HepG2 (cell line): ENCODE measurements around the gene NCOA1. TPM values are rescaled to one million over a fixed set of nuclear protein-coding genes. Genes with fewer than 3 reads are reported as not detected.

ENCODE experiments used
- ATAC-seq: fragments of 200-7000 bp; cut with Tn5 transposase; 3 replicates; pipeline ENCODE4 v1.9.1; 2020; ENCODE audit warnings: mild to moderate bottlenecking, moderate library complexity
- BruUV-seq: library from RNA; stranded (reverse); fragments of 400-500 nt; replicated peaks from 2 replicates; lab custom pipeline; 2021; lab: Mats Ljungman, UMichigan
- CTCF ChIA-PET: fragments of 300-600 bp; formaldehyde crosslinking; extraction: SDS; loops from one replicate; lab custom pipeline; 2021; ENCODE audit warnings: low total read pairs, inconsistent platforms, low intra/inter-chr PET ratio; lab: Yijun Ruan, JAX
- POLR2A ChIA-PET: fragments of 350-600 bp; sonication (Branson Sonifier 250); formaldehyde crosslinking; loops from one replicate; lab custom pipeline; 2020; ENCODE audit warnings: antibody characterized with exemption, inconsistent platforms; lab: Yijun Ruan, JAX
- DNase-seq: peaks from one replicate; pipeline ENCODE4 v3.0.0-alpha.2; 2015; ENCODE audit warnings: low spot score
- FAIRE-seq: peaks from 3 replicates; lab custom pipeline; 2011; peaks lifted over from hg19 to GRCh38; lab: Jason Lieb, UNC
- H2AFZ ChIP-seq: one replicate; pipeline ENCODE4 v1.6.1; 2011; ENCODE audit warnings: low read length, inconsistent platforms
- H3K27ac ChIP-seq: fragments of 300-600 bp; 3 replicates; pipeline ENCODE4 v1.8.0; 2011; ENCODE audit warnings: mixed run types, mild to moderate bottlenecking, mixed read lengths, low read length, inconsistent platforms; ENCODE audit not compliant: insufficient read depth; ENCODE audit errors: extremely low read length
- H3K27me3 ChIP-seq, 2 experiments: fragments of 200-600 bp in 1 of 2; 2 replicates in 1 of 2; 3 replicates in 1 of 2; pipeline versions ENCODE4 v1.6.0 to v1.8.0; 2011; ENCODE audit warnings: low read length in 2 of 2, mild to moderate bottlenecking in 2 of 2, moderate library complexity in 2 of 2, inconsistent platforms in 1 of 2; ENCODE audit not compliant: insufficient read depth in 2 of 2, control insufficient read depth in 1 of 2
- H3K36me3 ChIP-seq, 2 experiments: fragments of 200-600 bp in 1 of 2; replicated peaks in 1 of 2; 2 replicates in 1 of 2; 3 replicates in 1 of 2; pipeline versions ENCODE4 v1.5.1 to v1.8.0; 2011; ENCODE audit warnings: low read length in 2 of 2, inconsistent platforms in 1 of 2; ENCODE audit not compliant: insufficient read depth in 2 of 2, control insufficient read depth in 1 of 2
- H3K4me1 ChIP-seq: 2 replicates; pipeline ENCODE4 v1.5.1; 2012; ENCODE audit warnings: low read length, inconsistent platforms; ENCODE audit not compliant: insufficient read depth
- H3K4me2 ChIP-seq: 2 replicates; pipeline ENCODE4 v1.6.0; 2011; ENCODE audit warnings: low read depth, low read length, inconsistent platforms
- H3K4me3 ChIP-seq, 3 experiments: fragments of 200-600 bp in 1 of 3; sonication (generic), shearing (Covaris generic) in 1 of 3; replicated peaks in 1 of 3; 2 replicates each; pipeline ENCODE4 v1.5.1; 2011 to 2016; ENCODE audit warnings: low read length in 3 of 3, inconsistent platforms in 2 of 3, low read depth in 2 of 3, mild to moderate bottlenecking in 2 of 3, control low read depth in 1 of 3, mixed read lengths in 1 of 3; ENCODE audit not compliant: insufficient read depth in 1 of 3
- H3K79me2 ChIP-seq: one replicate; pipeline ENCODE4 v1.6.1; 2011; ENCODE audit warnings: low read length, inconsistent platforms; ENCODE audit not compliant: insufficient read depth
- H3K9ac ChIP-seq: 2 replicates; pipeline ENCODE4 v1.6.0; 2011; ENCODE audit warnings: mild to moderate bottlenecking, low read depth, low read length, inconsistent platforms; ENCODE audit not compliant: insufficient read depth
- H3K9me3 ChIP-seq: 2 replicates; pipeline ENCODE4 v1.5.1; 2012; ENCODE audit warnings: mild to moderate bottlenecking, low read length
- H4K20me1 ChIP-seq: 2 replicates; pipeline ENCODE4 v1.6.0; 2011; ENCODE audit warnings: inconsistent platforms, mild to moderate bottlenecking, low read length, moderate library complexity; ENCODE audit not compliant: insufficient read depth
- GABPB1 ChIP-seq: IDR thresholded peaks from 2 replicates; pipeline ENCODE4 v1.6.1; 2016; ENCODE audit warnings: mild to moderate bottlenecking, missing genetic modification reagents, moderate library complexity, missing compliant biosample characterization
- PTBP1 ChIP-seq: fragments of 200-400 bp; formaldehyde crosslinking; IDR thresholded peaks from 2 replicates; pipeline ENCODE4 v1.6.1; 2018; ENCODE audit warnings: low read length, low read depth; ENCODE audit not compliant: poor library complexity, severe bottlenecking
- ZNF274 ChIP-seq: sonication (generic); formaldehyde crosslinking; IDR thresholded peaks from 2 replicates; pipeline ENCODE4 v1.5.1; 2020; ENCODE audit warnings: mild to moderate bottlenecking, missing genetic modification reagents
- ZNF567 ChIP-seq: sonication (generic); formaldehyde crosslinking; IDR thresholded peaks from 2 replicates; pipeline ENCODE4 v1.8.1; 2023; ENCODE audit warnings: mild to moderate bottlenecking, missing genetic modification reagents, borderline replicate concordance
- ZNF614 ChIP-seq: IDR thresholded peaks from 2 replicates; pipeline ENCODE4 v1.6.1; 2018; ENCODE audit warnings: missing biosample characterization, missing genetic modification reagents, inconsistent platforms, borderline replicate concordance
- ZSCAN20 ChIP-seq: sonication (generic); formaldehyde crosslinking; IDR thresholded peaks from 2 replicates; pipeline ENCODE4 v1.4.0; 2020; ENCODE audit warnings: missing genetic modification reagents, mild to moderate bottlenecking, borderline replicate concordance
- WGBS: methylation state at CpG from one replicate; pipeline ENCODE4 v1.1.6; 2017; ENCODE audit warnings: low lambda C conversion rate; 5-methylcytosine and 5-hydroxymethylcytosine counted together
- in situ Hi-C: cut with HindIII; loops from 2 replicates; pipeline ENCODE4 v1.10.0; 2017; ENCODE audit warnings: low pct_unique_long_range_greater_than_20kb; ENCODE audit not compliant: extremely low pct_ligation_motif_present
- intact Hi-C: fragments of 100-400 bp; cut with micrococcal nuclease; formaldehyde crosslinking; loops from one replicate; pipeline ENCODE4 v1.10.0; 2022; ENCODE audit not compliant: unreplicated experiment
- polyA plus RNA-seq, 8 experiments: library from polyadenylated mRNA; depleted of rRNA in 3 of 8; stranded (reverse) in 7 of 8; unstranded in 1 of 8; fragments of >200 nt; fragmentation: Illumina TruSeq in 4 of 8; extraction: Trizol in 4 of 8; gene quantifications; 2 replicates each; pipeline versions ENCODE4 v1.2.1 to v1.2.3, GENCODE V29; 2011 to 2016; ENCODE audit warnings: low read depth in 4 of 8, missing spikeins in 1 of 8, mixed read lengths in 1 of 8; ENCODE audit not compliant: insufficient read depth in 1 of 8
- total RNA-seq, 5 experiments: library from RNA; depleted of rRNA; stranded (reverse); fragments of >200 nt; fragmentation: Illumina TruSeq; extraction: Trizol; gene quantifications; 2 replicates each; pipeline ENCODE4 v1.2.3, GENCODE V29; 2016; ENCODE audit warnings: low read depth in 1 of 5
- TF ChIP-seq, protein P1 (sequence below): IDR thresholded peaks from 2 replicates; pipeline ENCODE4 v1.6.1; 2012; ENCODE audit warnings: low read length, improper control_type of control experiment

The NCOA1 gene
- total and polyA plus RNA-seq, 2 of the 13 experiments (the other 11 are each of a cell fraction or from before 2014, with no cell fraction given) = 10.0 to 10.4 TPM

DNA sequence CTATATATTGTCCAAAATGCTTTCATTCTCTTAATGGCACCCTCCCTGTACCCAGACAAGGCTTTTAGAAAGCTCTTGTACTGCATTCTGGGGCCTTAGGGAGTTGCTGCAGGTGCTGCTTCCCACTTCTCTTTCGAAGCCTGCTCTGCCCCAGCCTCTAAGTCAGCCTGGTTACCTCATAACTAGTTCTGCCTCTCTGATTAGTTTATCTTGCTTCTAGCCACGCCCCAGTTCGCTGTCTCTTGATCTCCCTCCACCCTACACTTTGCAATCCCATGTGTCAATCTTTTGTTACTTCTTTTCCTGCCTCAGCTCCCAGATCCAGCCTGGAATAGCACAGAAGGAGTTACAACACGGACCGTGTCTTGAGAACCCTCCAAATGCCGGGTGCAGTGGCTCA is 13.8 kb upstream of the NCOA1 start:
- Histone ChIP-seq H3K79me2 (no peaks in the 10 kb centered on the region), H3K27ac (no peak overlapping the region), H3K4me3 (no peak overlapping the region), H4K20me1 (no peaks in the 10 kb centered on the region), H3K27me3 (no peaks in the 10 kb centered on the region), H3K36me3 (no peaks in the 10 kb centered on the region), H2AFZ (peak overlapping the region; percentile 22), H3K9ac (no peak overlapping the region), H3K4me1 (no peaks in the 10 kb centered on the region), H3K4me2 (no peak overlapping the region), H3K9me3 (no peaks in the 10 kb centered on the region)
- DNase-seq = no peak
- peak; percentile 49; the same call in 2 of the 3 replicates for ATAC-seq
- intact Hi-C loops (no loop called here), in situ Hi-C loops (no loop called here)
- BruUV-seq = no TSS peak
- FAIRE-seq = no peak
- TF ChIP-seq, protein P1, sequence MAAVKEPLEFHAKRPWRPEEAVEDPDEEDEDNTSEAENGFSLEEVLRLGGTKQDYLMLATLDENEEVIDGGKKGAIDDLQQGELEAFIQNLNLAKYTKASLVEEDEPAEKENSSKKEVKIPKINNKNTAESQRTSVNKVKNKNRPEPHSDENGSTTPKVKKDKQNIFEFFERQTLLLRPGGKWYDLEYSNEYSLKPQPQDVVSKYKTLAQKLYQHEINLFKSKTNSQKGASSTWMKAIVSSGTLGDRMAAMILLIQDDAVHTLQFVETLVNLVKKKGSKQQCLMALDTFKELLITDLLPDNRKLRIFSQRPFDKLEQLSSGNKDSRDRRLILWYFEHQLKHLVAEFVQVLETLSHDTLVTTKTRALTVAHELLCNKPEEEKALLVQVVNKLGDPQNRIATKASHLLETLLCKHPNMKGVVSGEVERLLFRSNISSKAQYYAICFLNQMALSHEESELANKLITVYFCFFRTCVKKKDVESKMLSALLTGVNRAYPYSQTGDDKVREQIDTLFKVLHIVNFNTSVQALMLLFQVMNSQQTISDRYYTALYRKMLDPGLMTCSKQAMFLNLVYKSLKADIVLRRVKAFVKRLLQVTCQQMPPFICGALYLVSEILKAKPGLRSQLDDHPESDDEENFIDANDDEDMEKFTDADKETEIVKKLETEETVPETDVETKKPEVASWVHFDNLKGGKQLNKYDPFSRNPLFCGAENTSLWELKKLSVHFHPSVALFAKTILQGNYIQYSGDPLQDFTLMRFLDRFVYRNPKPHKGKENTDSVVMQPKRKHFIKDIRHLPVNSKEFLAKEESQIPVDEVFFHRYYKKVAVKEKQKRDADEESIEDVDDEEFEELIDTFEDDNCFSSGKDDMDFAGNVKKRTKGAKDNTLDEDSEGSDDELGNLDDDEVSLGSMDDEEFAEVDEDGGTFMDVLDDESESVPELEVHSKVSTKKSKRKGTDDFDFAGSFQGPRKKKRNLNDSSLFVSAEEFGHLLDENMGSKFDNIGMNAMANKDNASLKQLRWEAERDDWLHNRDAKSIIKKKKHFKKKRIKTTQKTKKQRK = no peak
- no peak for TF ChIP-seq ZSCAN20
- no peak for TF ChIP-seq PTBP1
- no peak for TF ChIP-seq ZNF614 (CRISPR knock-in tag)
- WGBS = 13% methylated on average over 6 of the region's 6 CpGs
- ChIA-PET CTCF (no interaction called here), POLR2A (no interaction called here)

DNA sequence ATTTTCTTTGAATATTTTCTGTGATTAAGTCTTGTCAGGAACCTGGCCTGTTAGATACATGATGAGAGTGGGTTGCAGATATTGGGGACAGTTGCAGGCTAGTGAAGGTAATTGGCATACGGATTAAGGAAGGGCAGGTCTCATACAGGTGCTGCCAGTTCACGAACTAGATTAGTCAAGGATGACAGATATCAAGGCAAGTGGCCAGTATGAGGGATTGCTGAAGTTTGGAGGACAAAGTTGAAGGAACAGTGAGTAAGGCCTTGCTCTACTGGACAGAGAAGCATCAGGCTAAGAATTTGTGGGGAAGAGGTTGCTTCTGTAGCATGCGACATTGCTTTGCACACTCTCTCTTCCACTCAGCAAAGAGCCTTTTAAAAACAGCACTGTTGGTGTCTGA is 12.8 kb upstream of the NCOA1 start:
- no peak for TF ChIP-seq ZNF567 (CRISPR knock-in tag)
- no peak for TF ChIP-seq ZNF274 (CRISPR knock-in tag)
- TF ChIP-seq GABPB1 (CRISPR knock-in tag) = no peak
- Histone ChIP-seq H3K27ac (no peak overlapping the region), H4K20me1 (no peaks in the 10 kb centered on the region), H3K79me2 (no peaks in the 10 kb centered on the region), H3K4me2 (no peak overlapping the region), H3K4me3 (no peak overlapping the region), H3K9me3 (no peaks in the 10 kb centered on the region), H2AFZ (no peak overlapping the region), H3K9ac (no peak overlapping the region), H3K36me3 (no peaks in the 10 kb centered on the region), H3K4me1 (no peaks in the 10 kb centered on the region), H3K27me3 (no peaks in the 10 kb centered on the region; a peak in 1 of 5 replicates)
- BruUV-seq = no TSS peak
- in situ Hi-C loops (no loop called here), intact Hi-C loops (no loop called here)
- POLR2A ChIA-PET = no interaction called here
- FAIRE-seq (no peak), DNase-seq (no peak), ATAC-seq (no peak; the same call in 2 of the 3 replicates)
- CTCF ChIA-PET = no interaction called here
- WGBS = 55% methylated on average over 3 of the region's 3 CpGs
